Measurements from ENCODE around the gene HOXC4. TPM values are rescaled to one million over a fixed set of nuclear protein-coding genes. Genes with fewer than 3 reads are reported as not detected.
"Not testable (repeated sequence)": the region's sequence is repeated elsewhere in the genome, so short reads cannot be mapped to it uniquely, and the experiment has no call there.

Gene HOXC4
- total RNA-seq, 1 experiment from 2014 or later, result 9.7 TPM

GRCh38 chr12:54095928-54096327 is 42.3 kb downstream of the HOXC4 start:
- H3K27me3 ChIP-seq (ENCODE audit: low read length); H3K9me2 ChIP-seq (replicated peaks; ENCODE audit: insufficient read depth, low read length); H3K9me3 ChIP-seq (ENCODE audit: low read length); H2AFZ ChIP-seq (ENCODE audit: low read length); H3K27ac ChIP-seq (ENCODE audit: low read length); H3K4me3 ChIP-seq (ENCODE audit: low read length); H3K9ac ChIP-seq (ENCODE audit: low read length); H3K36me3 ChIP-seq (ENCODE audit: insufficient read depth, low read length); H3K4me2 ChIP-seq (ENCODE audit: low read depth, low read length, poor library complexity, severe bottlenecking); H3K79me2 ChIP-seq (ENCODE audit: low read length); DNase-seq; H4K20me1 ChIP-seq (ENCODE audit: insufficient read depth, low read depth, low read length); H3K4me1 ChIP-seq (ENCODE audit: low read length): not testable (repeated sequence)

DNA sequence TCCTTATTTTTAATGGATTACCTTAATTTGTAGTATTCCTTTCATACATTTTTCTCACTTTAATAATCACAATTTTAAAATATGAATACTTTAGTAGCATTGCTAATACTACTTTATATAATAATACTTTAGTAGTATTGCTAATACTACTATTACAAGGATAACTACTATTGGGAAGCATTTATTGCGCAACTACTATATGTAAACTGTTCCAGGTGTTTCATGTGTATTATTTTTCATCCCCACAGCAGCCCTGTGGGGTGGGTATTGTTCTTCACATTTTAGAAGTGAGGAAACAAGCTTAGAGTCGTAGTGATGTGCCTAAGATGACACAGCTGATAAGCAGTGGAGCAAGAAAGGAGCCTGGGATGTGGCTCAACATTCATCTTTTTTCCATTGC is 45.0 kb downstream of the HOXC4 start:
- not testable (repeated sequence) for H3K4me2 ChIP-seq (ENCODE audit: low read depth, low read length, poor library complexity, severe bottlenecking); DNase-seq; H3K9me2 ChIP-seq (replicated peaks; ENCODE audit: insufficient read depth, low read length); H3K4me3 ChIP-seq (ENCODE audit: low read length); H2AFZ ChIP-seq (ENCODE audit: low read length); H3K36me3 ChIP-seq (ENCODE audit: insufficient read depth, low read length); H3K79me2 ChIP-seq (ENCODE audit: low read length); H3K9ac ChIP-seq (ENCODE audit: low read length); H3K27ac ChIP-seq (ENCODE audit: low read length); H3K4me1 ChIP-seq (ENCODE audit: low read length); H3K27me3 ChIP-seq (ENCODE audit: low read length); H3K9me3 ChIP-seq (ENCODE audit: low read length); H4K20me1 ChIP-seq (ENCODE audit: insufficient read depth, low read depth, low read length)

DNA sequence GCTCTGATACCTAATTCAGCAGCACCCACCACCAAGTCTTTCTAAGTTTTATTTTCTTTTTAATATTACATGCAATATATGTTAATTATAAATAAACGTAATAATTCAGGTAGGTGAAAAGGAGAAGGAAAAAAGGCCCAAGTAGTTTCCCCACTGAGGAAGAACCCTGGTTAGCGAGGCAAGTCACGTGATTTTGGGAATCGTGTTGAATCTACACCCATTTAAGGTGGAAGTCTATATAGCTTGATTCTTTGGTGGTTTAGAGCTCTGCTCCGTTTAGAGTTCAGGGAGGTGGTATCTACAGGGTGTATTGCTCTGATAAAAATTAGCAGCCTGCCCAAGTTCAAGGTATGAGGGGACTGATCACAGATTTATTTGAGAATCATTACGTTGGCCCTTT is 47.0 kb downstream of the HOXC4 start:
- H3K9ac ChIP-seq (ENCODE audit: low read length); H3K27me3 ChIP-seq (ENCODE audit: low read length); H3K79me2 ChIP-seq (ENCODE audit: low read length); DNase-seq; H3K9me3 ChIP-seq (ENCODE audit: low read length); H3K4me2 ChIP-seq (ENCODE audit: low read depth, low read length, poor library complexity, severe bottlenecking); H3K27ac ChIP-seq (ENCODE audit: low read length); H3K9me2 ChIP-seq (replicated peaks; ENCODE audit: insufficient read depth, low read length); H4K20me1 ChIP-seq (ENCODE audit: insufficient read depth, low read depth, low read length); H3K4me3 ChIP-seq (ENCODE audit: low read length); H3K4me1 ChIP-seq (ENCODE audit: low read length); H3K36me3 ChIP-seq (ENCODE audit: insufficient read depth, low read length); H2AFZ ChIP-seq (ENCODE audit: low read length): not testable (repeated sequence)

DNA sequence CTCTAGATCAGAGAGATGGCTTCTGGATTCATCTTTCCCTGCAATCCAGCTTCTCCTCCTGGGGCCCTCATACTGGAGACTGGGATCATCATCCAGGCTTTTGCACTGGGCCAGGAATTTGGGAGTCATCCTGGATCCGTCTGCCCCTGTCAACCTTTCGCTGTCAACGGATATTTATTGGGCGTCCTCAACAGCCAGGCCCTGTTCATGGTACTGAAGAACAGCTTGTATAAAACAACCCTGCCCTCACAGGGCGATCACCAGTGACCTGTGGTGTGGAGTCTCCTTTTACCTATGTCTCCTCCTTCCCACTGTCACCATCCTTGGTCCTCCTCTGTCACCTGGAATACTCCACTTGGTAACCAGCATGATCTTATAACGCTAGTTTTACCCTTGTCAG is 48.6 kb downstream of the HOXC4 start:
- H2AFZ ChIP-seq (ENCODE audit: low read length); H3K4me1 ChIP-seq (ENCODE audit: low read length); H3K9me2 ChIP-seq (replicated peaks; ENCODE audit: insufficient read depth, low read length); H3K9me3 ChIP-seq (ENCODE audit: low read length); H4K20me1 ChIP-seq (ENCODE audit: insufficient read depth, low read depth, low read length); H3K9ac ChIP-seq (ENCODE audit: low read length); H3K36me3 ChIP-seq (ENCODE audit: insufficient read depth, low read length); DNase-seq; H3K27me3 ChIP-seq (ENCODE audit: low read length); H3K27ac ChIP-seq (ENCODE audit: low read length); H3K4me2 ChIP-seq (ENCODE audit: low read depth, low read length, poor library complexity, severe bottlenecking); H3K4me3 ChIP-seq (ENCODE audit: low read length); H3K79me2 ChIP-seq (ENCODE audit: low read length): not testable (repeated sequence)

- not testable (repeated sequence) for H3K9me3 ChIP-seq (ENCODE audit: low read length); H3K27me3 ChIP-seq (ENCODE audit: low read length); H4K20me1 ChIP-seq (ENCODE audit: insufficient read depth, low read depth, low read length); H3K36me3 ChIP-seq (ENCODE audit: insufficient read depth, low read length); H3K9ac ChIP-seq (ENCODE audit: low read length); H3K4me3 ChIP-seq (ENCODE audit: low read length); H3K27ac ChIP-seq (ENCODE audit: low read length); H3K79me2 ChIP-seq (ENCODE audit: low read length); DNase-seq; H2AFZ ChIP-seq (ENCODE audit: low read length); H3K4me2 ChIP-seq (ENCODE audit: low read depth, low read length, poor library complexity, severe bottlenecking); H3K9me2 ChIP-seq (replicated peaks; ENCODE audit: insufficient read depth, low read length); H3K4me1 ChIP-seq (ENCODE audit: low read length)
Observed at GRCh38 chr12:54103827-54104226, 50.2 kb downstream of the HOXC4 start.

Small RNA genes within 50 kb of the gene (small RNA-seq; reads per million reads assigned to genes)
- gene HOXC5, result not detected
- 0.12 reads per million for gene MIR615
- gene RF00019, result not detected

Other genes starting within 250 kb of the HOXC4 start
- gene HOXC13, start 115.0 kb upstream of the HOXC4 start, total RNA-seq (2014; rRNA removed; shearing (Covaris generic); ENCODE audit: low replicate concordance), result not detected in 2 replicates
- gene HOXC12, start 98.9 kb upstream of the HOXC4 start, total RNA-seq (2014; rRNA removed; shearing (Covaris generic); ENCODE audit: low replicate concordance), result not detected in 2 replicates
- not detected in 2 replicates for gene HOXC11, start 80.7 kb upstream of the HOXC4 start, total RNA-seq (2014; rRNA removed; shearing (Covaris generic); ENCODE audit: low replicate concordance)
- gene HOTAIR, start 78.9 kb upstream of the HOXC4 start, total RNA-seq (2014; rRNA removed; shearing (Covaris generic); ENCODE audit: low replicate concordance), result 0.07 TPM in 1 of 2 replicates, not detected in the other
- gene HOXC10, start 68.7 kb upstream of the HOXC4 start, total RNA-seq (2014; rRNA removed; shearing (Covaris generic); ENCODE audit: low replicate concordance), result not detected in 2 replicates
- not detected in 2 replicates for gene HOXC9, start 53.7 kb upstream of the HOXC4 start, total RNA-seq (2014; rRNA removed; shearing (Covaris generic); ENCODE audit: low replicate concordance)
- gene HOXC8, start 44.9 kb upstream of the HOXC4 start, total RNA-seq (2014; rRNA removed; shearing (Covaris generic); ENCODE audit: low replicate concordance), result not detected in 2 replicates
- not detected in 2 replicates for gene HOXC6, start 25.4 kb upstream of the HOXC4 start, total RNA-seq (2014; rRNA removed; shearing (Covaris generic); ENCODE audit: low replicate concordance)
- gene HOXC5, start 20.8 kb upstream of the HOXC4 start, total RNA-seq (2014; rRNA removed; shearing (Covaris generic); ENCODE audit: low replicate concordance), result not detected in 2 replicates
- 39.8 and 43.3 TPM in 2 replicates for gene SMUG1, start 135.2 kb downstream of the HOXC4 start, total RNA-seq (2014; rRNA removed; shearing (Covaris generic); ENCODE audit: low replicate concordance)
- 25.2 and 41.0 TPM in 2 replicates for gene CBX5, start 226.3 kb downstream of the HOXC4 start, total RNA-seq (2014; rRNA removed; shearing (Covaris generic); ENCODE audit: low replicate concordance)
- gene HNRNPA1, start 226.9 kb downstream of the HOXC4 start, total RNA-seq (2014; rRNA removed; shearing (Covaris generic); ENCODE audit: low replicate concordance), result 249 and 260 TPM in 2 replicates
- not detected in 2 replicates for gene NFE2, start 247.2 kb downstream of the HOXC4 start, total RNA-seq (2014; rRNA removed; shearing (Covaris generic); ENCODE audit: low replicate concordance)

Data from Karpas-422 (cell line).